HepG2 (cell line): ENCODE results near the gene SPRYD3. TPM values are rescaled to one million over a fixed set of nuclear protein-coding genes. Genes with fewer than 3 reads are reported as not detected.

ENCODE experiments used
- ARID2 ChIP-seq: sonication (generic); formaldehyde crosslinking; IDR thresholded peaks from 2 replicates; pipeline ENCODE4 v1.8.1; 2022; ENCODE audit warnings: mild to moderate bottlenecking, missing genetic modification reagents, borderline replicate concordance
- ATF2 ChIP-seq: sonication (generic); formaldehyde crosslinking; IDR thresholded peaks from 2 replicates; pipeline ENCODE4 v1.4.0; 2020; ENCODE audit warnings: missing genetic modification reagents
- KDM4B ChIP-seq: sonication (generic); formaldehyde crosslinking; IDR thresholded peaks from 2 replicates; pipeline ENCODE4 v1.4.0; 2020; ENCODE audit warnings: missing genetic modification reagents
- KDM5B ChIP-seq: sonication (generic); formaldehyde crosslinking; IDR thresholded peaks from 2 replicates; pipeline ENCODE4 v1.4.0; 2020; ENCODE audit warnings: missing genetic modification reagents, mild to moderate bottlenecking, borderline replicate concordance
- MIXL1 ChIP-seq: IDR thresholded peaks from 2 replicates; pipeline ENCODE4 v1.6.1; 2016
- MTF2 ChIP-seq: sonication (generic); formaldehyde crosslinking; IDR thresholded peaks from 2 replicates; pipeline ENCODE4 v1.5.0; 2020; ENCODE audit warnings: missing genetic modification reagents, borderline replicate concordance
- POGZ ChIP-seq: sonication (generic); formaldehyde crosslinking; IDR thresholded peaks from 2 replicates; pipeline ENCODE4 v1.4.0; 2020; ENCODE audit warnings: mild to moderate bottlenecking, missing genetic modification reagents
- PREB ChIP-seq: sonication (generic); formaldehyde crosslinking; IDR thresholded peaks from 2 replicates; pipeline ENCODE4 v1.4.0; 2020; ENCODE audit warnings: missing genetic modification reagents
- RELA ChIP-seq: sonication (generic); formaldehyde crosslinking; IDR thresholded peaks from 2 replicates; pipeline ENCODE4 v1.4.0; 2020; ENCODE audit warnings: missing genetic modification reagents
- TERF1 ChIP-seq: sonication (generic); formaldehyde crosslinking; IDR thresholded peaks from 2 replicates; pipeline ENCODE4 v1.8.0; 2022; ENCODE audit warnings: mild to moderate bottlenecking, missing genetic modification reagents, moderate library complexity
- ZC3H13 ChIP-seq: sonication (generic); formaldehyde crosslinking; IDR thresholded peaks from 2 replicates; pipeline ENCODE4 v1.8.1; 2023; ENCODE audit warnings: mild to moderate bottlenecking, missing genetic modification reagents, moderate library complexity
- ZHX2 ChIP-seq, 2 experiments: sonication (generic) in 1 of 2; formaldehyde crosslinking in 1 of 2; IDR thresholded peaks; 2 replicates each; pipeline versions ENCODE4 v1.6.1 to v1.9.0; 2014 to 2022; ENCODE audit warnings: antibody characterized with exemption in 1 of 2, borderline replicate concordance in 1 of 2, inconsistent platforms in 1 of 2, low read depth in 1 of 2, missing genetic modification reagents in 1 of 2
- ZNF24 ChIP-seq: fragments of 450-650 bp; IDR thresholded peaks from 2 replicates; pipeline ENCODE4 v1.6.1; 2017; ENCODE audit warnings: antibody characterized with exemption, mild to moderate bottlenecking
- polyA plus RNA-seq, 8 experiments: library from polyadenylated mRNA; depleted of rRNA in 3 of 8; stranded (reverse) in 7 of 8; unstranded in 1 of 8; fragments of >200 nt; fragmentation: Illumina TruSeq in 4 of 8; extraction: Trizol in 4 of 8; gene quantifications; 2 replicates each; pipeline versions ENCODE4 v1.2.1 to v1.2.3, GENCODE V29; 2011 to 2016; ENCODE audit warnings: low read depth in 4 of 8, missing spikeins in 1 of 8, mixed read lengths in 1 of 8; ENCODE audit not compliant: insufficient read depth in 1 of 8
- total RNA-seq, 5 experiments: library from RNA; depleted of rRNA; stranded (reverse); fragments of >200 nt; fragmentation: Illumina TruSeq; extraction: Trizol; gene quantifications; 2 replicates each; pipeline ENCODE4 v1.2.3, GENCODE V29; 2016; ENCODE audit warnings: low read depth in 1 of 5
- TF ChIP-seq, protein P1 (sequence below): IDR thresholded peaks from 2 replicates; pipeline ENCODE4 v1.6.1; 2016
- TF ChIP-seq, protein P2 (sequence below): sonication (generic); formaldehyde crosslinking; IDR thresholded peaks from 2 replicates; pipeline ENCODE4 v1.4.0; 2020; ENCODE audit warnings: mild to moderate bottlenecking, missing genetic modification reagents

SPRYD3 gene
- total and polyA plus RNA-seq, 2 of the 13 experiments (the other 11 are each of a cell fraction or from before 2014, with no cell fraction given), result 9.0 to 9.2 TPM

DNA sequence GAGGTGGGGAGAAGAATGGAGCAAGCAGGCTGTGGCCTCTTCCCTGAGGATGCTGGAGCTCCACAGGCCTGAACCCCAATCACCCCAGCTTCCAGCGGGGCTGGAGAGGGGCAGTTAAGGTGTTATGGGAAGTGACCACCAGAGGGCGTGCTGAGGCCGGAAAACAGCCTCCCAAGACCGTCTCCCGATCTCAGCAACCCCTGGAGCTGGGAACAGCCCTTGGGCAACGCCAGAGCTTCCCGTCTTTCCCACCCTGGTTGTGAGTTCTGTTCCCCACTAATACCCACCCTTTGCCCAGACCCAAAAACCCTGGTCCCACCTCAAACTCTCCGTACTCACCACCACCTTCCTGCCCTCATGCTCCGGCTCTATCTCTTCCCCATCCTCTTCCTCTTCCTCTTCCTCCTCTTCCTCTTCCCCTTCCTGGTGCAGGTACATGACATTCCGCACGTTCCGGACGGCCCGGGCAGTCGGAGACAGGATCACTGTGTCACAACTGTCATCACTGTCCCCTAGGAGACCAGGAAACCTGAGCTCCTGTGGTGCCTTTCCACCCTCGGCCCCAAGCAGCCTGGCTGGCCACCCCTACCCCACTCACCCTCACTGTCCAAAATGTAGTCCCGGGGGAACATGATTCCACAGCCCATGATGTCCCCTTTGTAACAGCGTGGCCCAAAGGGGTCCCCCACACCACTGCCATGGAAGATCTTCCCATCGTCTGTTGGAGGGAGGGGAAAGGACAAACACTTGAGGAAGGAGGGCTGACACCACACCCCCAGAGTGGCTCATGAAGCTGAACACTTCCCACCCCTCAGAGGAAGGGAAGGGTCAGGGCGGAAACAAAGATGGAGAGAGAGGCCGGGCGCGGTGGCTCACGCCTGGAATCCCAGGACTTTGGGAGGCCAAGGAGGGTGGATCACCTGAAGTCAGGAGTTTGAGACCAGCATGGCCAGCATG is 12.9 kb downstream of the SPRYD3 start (continued):
- TF ChIP-seq ZHX2 (IDR thresholded peaks at IDR 0.05; ENCODE audit: low read depth) (no peak), ZHX2 (CRISPR knock-in tag; IDR thresholded peaks at IDR 0.05; ENCODE audit: borderline replicate concordance) (no peak), ARID2 (no peak), ZNF24 (no peak), KDM5B (CRISPR knock-in tag) (no peak), ZC3H13 (no peak), ATF2 (CRISPR knock-in tag) (peak; percentile 40; the same call in 1 of the 2 replicates), POGZ (no peak), MTF2 (CRISPR knock-in tag) (0 out of 2 replicates have a peak, but pooled peaks have one; percentile 40), KDM4B (no peak), PREB (no peak), TERF1 (CRISPR knock-in tag) (no peak), RELA (CRISPR knock-in tag) (no peak), MIXL1 (CRISPR knock-in tag) (no peak)
- TF ChIP-seq, protein P1, sequence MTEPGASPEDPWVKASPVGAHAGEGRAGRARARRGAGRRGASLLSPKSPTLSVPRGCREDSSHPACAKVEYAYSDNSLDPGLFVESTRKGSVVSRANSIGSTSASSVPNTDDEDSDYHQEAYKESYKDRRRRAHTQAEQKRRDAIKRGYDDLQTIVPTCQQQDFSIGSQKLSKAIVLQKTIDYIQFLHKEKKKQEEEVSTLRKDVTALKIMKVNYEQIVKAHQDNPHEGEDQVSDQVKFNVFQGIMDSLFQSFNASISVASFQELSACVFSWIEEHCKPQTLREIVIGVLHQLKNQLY, result no peak
- TF ChIP-seq, protein P2, sequence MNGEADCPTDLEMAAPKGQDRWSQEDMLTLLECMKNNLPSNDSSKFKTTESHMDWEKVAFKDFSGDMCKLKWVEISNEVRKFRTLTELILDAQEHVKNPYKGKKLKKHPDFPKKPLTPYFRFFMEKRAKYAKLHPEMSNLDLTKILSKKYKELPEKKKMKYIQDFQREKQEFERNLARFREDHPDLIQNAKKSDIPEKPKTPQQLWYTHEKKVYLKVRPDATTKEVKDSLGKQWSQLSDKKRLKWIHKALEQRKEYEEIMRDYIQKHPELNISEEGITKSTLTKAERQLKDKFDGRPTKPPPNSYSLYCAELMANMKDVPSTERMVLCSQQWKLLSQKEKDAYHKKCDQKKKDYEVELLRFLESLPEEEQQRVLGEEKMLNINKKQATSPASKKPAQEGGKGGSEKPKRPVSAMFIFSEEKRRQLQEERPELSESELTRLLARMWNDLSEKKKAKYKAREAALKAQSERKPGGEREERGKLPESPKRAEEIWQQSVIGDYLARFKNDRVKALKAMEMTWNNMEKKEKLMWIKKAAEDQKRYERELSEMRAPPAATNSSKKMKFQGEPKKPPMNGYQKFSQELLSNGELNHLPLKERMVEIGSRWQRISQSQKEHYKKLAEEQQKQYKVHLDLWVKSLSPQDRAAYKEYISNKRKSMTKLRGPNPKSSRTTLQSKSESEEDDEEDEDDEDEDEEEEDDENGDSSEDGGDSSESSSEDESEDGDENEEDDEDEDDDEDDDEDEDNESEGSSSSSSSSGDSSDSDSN (CRISPR knock-in tag), result peak; percentile 33; the same call in 1 of the 2 replicates
